Loucy (cell line): ENCODE data around the gene RBAK.

ENCODE experiments used
- H2AFZ ChIP-seq: fragments of 200-600 bp; sonication (generic); 2 replicates; pipeline ENCODE4 v1.6.0; 2016; ENCODE audit warnings: antibody characterized with exemption, mild to moderate bottlenecking, low read length, moderate library complexity
- H3F3A ChIP-seq: fragments of 200-600 bp; 2 replicates; pipeline ENCODE4 v1.6.0; 2016; ENCODE audit warnings: antibody characterized with exemption, low read depth, mild to moderate bottlenecking
- H3K27me3 ChIP-seq: fragments of 200-600 bp; sonication (generic); 2 replicates; pipeline ENCODE4 v1.6.1; 2014; ENCODE audit warnings: low read length, mild to moderate bottlenecking; ENCODE audit not compliant: insufficient read depth, poor library complexity, severe bottlenecking
- H3K36me3 ChIP-seq: fragments of 200-600 bp; sonication (generic); 2 replicates; pipeline ENCODE4 v1.6.1; 2016; ENCODE audit warnings: low read length; ENCODE audit not compliant: insufficient read depth
- H3K4me1 ChIP-seq: fragments of 200-600 bp; sonication (generic); 2 replicates; pipeline ENCODE4 v1.5.1; 2014; ENCODE audit warnings: low read length, mild to moderate bottlenecking; ENCODE audit not compliant: insufficient read depth, poor library complexity, severe bottlenecking
- H3K4me2 ChIP-seq: fragments of 200-600 bp; sonication (generic); 2 replicates; pipeline ENCODE4 v1.6.0; 2014; ENCODE audit warnings: antibody characterized with exemption, low read length, low read depth, mild to moderate bottlenecking; ENCODE audit not compliant: poor library complexity, severe bottlenecking
- H3K4me3 ChIP-seq: fragments of 200-600 bp; sonication (generic); 2 replicates; pipeline ENCODE4 v1.5.1; 2014; ENCODE audit warnings: low read length, mild to moderate bottlenecking, mixed read lengths; ENCODE audit not compliant: poor library complexity, severe bottlenecking
- H3K79me2 ChIP-seq: fragments of 200-600 bp; sonication (generic); 2 replicates; pipeline ENCODE4 v1.6.1; 2014; ENCODE audit warnings: low read length; ENCODE audit not compliant: insufficient read depth
- H3K9ac ChIP-seq: fragments of 200-600 bp; sonication (generic); 2 replicates; pipeline ENCODE4 v1.6.0; 2014; ENCODE audit warnings: mild to moderate bottlenecking, low read depth, low read length, moderate library complexity; ENCODE audit not compliant: poor library complexity, severe bottlenecking
- H3K9me2 ChIP-seq: fragments of 200-600 bp; sonication (generic); replicated peaks from 2 replicates; pipeline ENCODE4 v1.6.1; 2016; ENCODE audit warnings: low read depth, low read length, mixed read lengths
- H3K9me3 ChIP-seq: fragments of 200-600 bp; sonication (generic); 2 replicates; pipeline ENCODE4 v1.6.1; 2014; ENCODE audit warnings: mild to moderate bottlenecking, antibody characterized with exemption, low read length, low read depth; ENCODE audit not compliant: insufficient read depth
- H4K20me1 ChIP-seq: fragments of 200-600 bp; sonication (generic); 2 replicates; pipeline ENCODE4 v1.6.0; 2014; ENCODE audit warnings: antibody characterized with exemption, low read length, mild to moderate bottlenecking; ENCODE audit not compliant: insufficient read depth, poor library complexity, severe bottlenecking
- EZH2phosphoT487 ChIP-seq: fragments of 200-600 bp; IDR thresholded peaks from 2 replicates; pipeline ENCODE4 v1.6.1; 2018; ENCODE audit warnings: antibody characterized with exemption, mild to moderate bottlenecking, moderate library complexity, borderline replicate concordance
- TF ChIP-seq, protein P1 (sequence below): fragments of 200-600 bp; sonication (generic); conservative IDR thresholded peaks from 2 replicates; pipeline ENCODE4 v1.5.1; 2014; ENCODE audit warnings: mild to moderate bottlenecking, antibody characterized with exemption, low read length

The RBAK gene

DNA sequence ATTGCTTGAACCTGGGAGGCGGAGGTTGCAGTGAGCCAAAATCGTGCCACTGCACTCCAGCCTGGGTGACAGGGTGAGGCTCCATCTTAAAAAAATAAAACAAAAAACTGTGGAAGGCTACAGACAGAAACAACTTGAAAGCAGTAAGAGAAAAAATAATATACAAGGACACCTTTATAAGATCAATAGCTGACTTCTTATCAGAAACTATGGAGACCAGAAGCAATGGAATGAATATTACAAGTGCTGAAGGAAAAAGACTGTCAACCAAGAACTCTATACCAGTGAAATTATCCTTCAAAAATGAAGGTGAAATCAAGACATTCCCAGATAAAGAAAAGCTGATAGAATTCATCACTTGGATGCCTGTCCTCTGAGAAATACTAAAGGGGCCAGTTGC is 49.0 kb downstream of the RBAK start:
- H3K27me3 ChIP-seq, result no peaks in the 10 kb centered on the region
- no peaks in the 10 kb centered on the region for H3K79me2 ChIP-seq
- H3K9me3 ChIP-seq, result peaks cover 19% of the 10 kb centered on the region; the same call in 1 of the 2 replicates
- H3K4me2 ChIP-seq, result no peak overlapping the region
- no peaks in the 10 kb centered on the region for H3K4me1 ChIP-seq
- H3K36me3 ChIP-seq, result no peaks in the 10 kb centered on the region
- TF ChIP-seq, protein P1, sequence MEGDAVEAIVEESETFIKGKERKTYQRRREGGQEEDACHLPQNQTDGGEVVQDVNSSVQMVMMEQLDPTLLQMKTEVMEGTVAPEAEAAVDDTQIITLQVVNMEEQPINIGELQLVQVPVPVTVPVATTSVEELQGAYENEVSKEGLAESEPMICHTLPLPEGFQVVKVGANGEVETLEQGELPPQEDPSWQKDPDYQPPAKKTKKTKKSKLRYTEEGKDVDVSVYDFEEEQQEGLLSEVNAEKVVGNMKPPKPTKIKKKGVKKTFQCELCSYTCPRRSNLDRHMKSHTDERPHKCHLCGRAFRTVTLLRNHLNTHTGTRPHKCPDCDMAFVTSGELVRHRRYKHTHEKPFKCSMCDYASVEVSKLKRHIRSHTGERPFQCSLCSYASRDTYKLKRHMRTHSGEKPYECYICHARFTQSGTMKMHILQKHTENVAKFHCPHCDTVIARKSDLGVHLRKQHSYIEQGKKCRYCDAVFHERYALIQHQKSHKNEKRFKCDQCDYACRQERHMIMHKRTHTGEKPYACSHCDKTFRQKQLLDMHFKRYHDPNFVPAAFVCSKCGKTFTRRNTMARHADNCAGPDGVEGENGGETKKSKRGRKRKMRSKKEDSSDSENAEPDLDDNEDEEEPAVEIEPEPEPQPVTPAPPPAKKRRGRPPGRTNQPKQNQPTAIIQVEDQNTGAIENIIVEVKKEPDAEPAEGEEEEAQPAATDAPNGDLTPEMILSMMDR, result no peak
- TF ChIP-seq EZH2phosphoT487, result no peak
- H3F3A ChIP-seq, result no peaks in the 10 kb centered on the region
- no peak overlapping the region for H2AFZ ChIP-seq
- no peaks in the 10 kb centered on the region for H3K9me2 ChIP-seq
- no peak overlapping the region for H3K9ac ChIP-seq
- no peaks in the 10 kb centered on the region for H4K20me1 ChIP-seq
- no peak overlapping the region for H3K4me3 ChIP-seq

DNA sequence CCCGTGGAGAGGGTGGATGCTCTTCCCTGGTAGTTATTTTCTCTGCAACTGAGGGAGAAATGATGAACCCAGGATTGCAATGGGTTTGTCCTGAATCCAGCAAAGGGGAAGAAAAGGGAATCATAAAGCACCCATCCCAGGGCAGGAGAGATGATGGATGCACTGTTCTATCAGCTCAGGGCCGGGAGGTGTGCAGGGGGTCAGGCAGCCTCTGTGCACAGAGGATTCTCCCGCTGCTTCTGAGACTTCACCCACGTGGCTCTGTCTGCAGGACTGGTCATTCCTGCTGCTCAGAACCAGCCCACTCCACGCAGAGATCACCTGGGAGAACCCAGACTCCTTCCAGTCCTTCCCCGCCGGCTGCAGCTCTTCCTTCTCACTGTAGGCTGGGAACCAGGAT is 70.7 kb downstream of the RBAK start:
- H3K4me3 ChIP-seq, result no peak overlapping the region
- no peaks in the 10 kb centered on the region for H3K9me2 ChIP-seq
- H3K36me3 ChIP-seq, result no peaks in the 10 kb centered on the region
- H3K4me2 ChIP-seq, result no peak overlapping the region
- no peak overlapping the region for H3K9ac ChIP-seq
- H3K27me3 ChIP-seq, result no peaks in the 10 kb centered on the region
- H3K4me1 ChIP-seq, result no peaks in the 10 kb centered on the region
- H3K9me3 ChIP-seq, result no peaks in the 10 kb centered on the region
- H3K79me2 ChIP-seq, result no peaks in the 10 kb centered on the region
- no peaks in the 10 kb centered on the region for H4K20me1 ChIP-seq
- H3F3A ChIP-seq, result no peaks in the 10 kb centered on the region
- no peak overlapping the region for H2AFZ ChIP-seq
- TF ChIP-seq EZH2phosphoT487, result no peak
- TF ChIP-seq, protein P1, result no peak

DNA sequence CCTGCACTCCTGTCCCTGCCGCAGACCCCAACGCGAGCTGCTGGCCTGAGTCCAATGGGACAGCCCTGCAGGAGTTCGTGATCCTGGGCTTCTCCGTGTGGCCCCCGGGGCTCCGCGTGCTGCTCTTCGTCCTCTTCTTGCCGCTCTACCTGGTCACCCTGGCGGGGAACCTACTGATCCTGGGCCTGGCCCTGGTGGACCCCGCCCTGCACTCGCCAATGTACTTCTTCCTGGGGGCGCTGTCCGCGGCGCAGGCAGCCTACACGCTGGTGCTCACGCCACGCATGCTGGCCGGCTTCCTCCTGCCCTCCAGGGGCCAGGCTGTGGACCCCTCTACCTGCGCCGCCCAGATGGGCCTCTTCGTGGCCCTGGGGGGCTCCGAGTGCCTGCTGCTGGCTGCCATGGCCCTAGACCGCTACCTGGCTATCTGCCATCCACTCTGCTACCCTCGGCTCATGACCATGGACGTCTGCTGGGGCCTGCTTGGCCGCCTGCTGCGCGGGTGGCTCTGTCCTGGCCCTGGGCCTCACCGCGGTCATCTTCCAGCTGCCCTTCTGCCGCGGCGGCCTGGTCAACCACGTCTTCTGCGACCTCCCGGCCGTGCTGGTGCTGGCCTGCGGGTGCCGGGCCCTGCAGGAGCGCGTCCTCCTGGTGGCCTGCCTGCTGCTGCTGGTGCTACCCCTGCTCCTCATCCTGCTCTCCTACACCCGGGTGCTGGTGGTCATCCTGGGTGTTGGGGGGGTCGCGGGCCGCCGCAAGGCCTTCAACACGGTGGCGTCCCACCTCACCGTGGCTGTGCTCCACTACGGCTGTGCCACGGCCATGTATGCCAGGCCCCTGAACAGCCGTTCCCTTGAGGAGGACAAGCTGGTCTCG is 71.7 kb downstream of the RBAK start:
- Histone ChIP-seq H3K79me2 (no peaks in the 10 kb centered on the region), H3K9me2 (no peaks in the 10 kb centered on the region), H3K4me1 (no peaks in the 10 kb centered on the region), H3K27me3 (no peaks in the 10 kb centered on the region), H2AFZ (no peak overlapping the region), H3F3A (no peaks in the 10 kb centered on the region), H3K9ac (no peak overlapping the region), H3K4me2 (no peak overlapping the region), H3K36me3 (no peaks in the 10 kb centered on the region), H4K20me1 (no peaks in the 10 kb centered on the region), H3K9me3 (no peaks in the 10 kb centered on the region), H3K4me3 (no peak overlapping the region)
- TF ChIP-seq, protein P1, result no peak
- no peak for TF ChIP-seq EZH2phosphoT487
